GM03348 (cell line): ENCODE data around the gene FHAD1.
"Not testable (repeated sequence)": the region's sequence is repeated elsewhere in the genome, so short reads cannot be mapped to it uniquely, and the experiment has no call there.

Experiments used
- DNase-seq: peaks from one replicate; pipeline ENCODE4 v3.0.0; 2012; ENCODE audit warnings: low spot score

The FHAD1 gene

GRCh38 chr1:15305468-15305770, 58.4 kb downstream of the FHAD1 start:
- DNase-seq = peak; percentile 50

- not testable (repeated sequence) for DNase-seq
Observed at GRCh38 chr1:15306352-15306751, 59.3 kb downstream of the FHAD1 start.

- no peak for DNase-seq
Observed at GRCh38 chr1:15308135-15308534, 61.1 kb downstream of the FHAD1 start.

GRCh38 chr1:15308621-15309027, 61.6 kb downstream of the FHAD1 start:
- no peak for DNase-seq

- no peak for DNase-seq
Observed at GRCh38 chr1:15309687-15310086, 62.7 kb downstream of the FHAD1 start.

- DNase-seq = no peak
Observed at GRCh38 chr1:15310544-15310943, 63.5 kb downstream of the FHAD1 start.

GRCh38 chr1:15311122-15311822, 64.2 kb downstream of the FHAD1 start:
- no peak for DNase-seq

- no peak for DNase-seq
Observed at GRCh38 chr1:15311880-15312279, 64.9 kb downstream of the FHAD1 start.

- DNase-seq = no peak
Observed at GRCh38 chr1:15312626-15313411, 65.8 kb downstream of the FHAD1 start.

GRCh38 chr1:15314328-15315281, 67.6 kb downstream of the FHAD1 start:
- no peak for DNase-seq

GRCh38 chr1:15315815-15316214, 68.8 kb downstream of the FHAD1 start:
- no peak for DNase-seq

- DNase-seq = no peak
Observed at GRCh38 chr1:15316510-15316909, 69.5 kb downstream of the FHAD1 start.

- no peak for DNase-seq
Observed at GRCh38 chr1:15320267-15320666, 73.2 kb downstream of the FHAD1 start.

GRCh38 chr1:15321601-15322000, 74.6 kb downstream of the FHAD1 start:
- DNase-seq = no peak

GRCh38 chr1:15322648-15323350, 75.8 kb downstream of the FHAD1 start:
- no peak for DNase-seq

- peak; percentile 87 for DNase-seq
Observed at GRCh38 chr1:15323351-15323988, 76.4 kb downstream of the FHAD1 start.

GRCh38 chr1:15323989-15324868, 77.2 kb downstream of the FHAD1 start:
- no peak for DNase-seq

- no peak for DNase-seq
Observed at GRCh38 chr1:15324869-15325335, 77.9 kb downstream of the FHAD1 start.

- DNase-seq = no peak
Observed at GRCh38 chr1:15325375-15326085, 78.5 kb downstream of the FHAD1 start.
